ENCODE results near the gene ARMC2. TPM values are rescaled to one million over a fixed set of nuclear protein-coding genes. Genes with fewer than 3 reads are reported as not detected.

The ARMC2 gene
- total and polyA plus RNA-seq, 2 of the 4 experiments (the other 2 are of a cell fraction) = 0.72 to 3.9 TPM

DNA sequence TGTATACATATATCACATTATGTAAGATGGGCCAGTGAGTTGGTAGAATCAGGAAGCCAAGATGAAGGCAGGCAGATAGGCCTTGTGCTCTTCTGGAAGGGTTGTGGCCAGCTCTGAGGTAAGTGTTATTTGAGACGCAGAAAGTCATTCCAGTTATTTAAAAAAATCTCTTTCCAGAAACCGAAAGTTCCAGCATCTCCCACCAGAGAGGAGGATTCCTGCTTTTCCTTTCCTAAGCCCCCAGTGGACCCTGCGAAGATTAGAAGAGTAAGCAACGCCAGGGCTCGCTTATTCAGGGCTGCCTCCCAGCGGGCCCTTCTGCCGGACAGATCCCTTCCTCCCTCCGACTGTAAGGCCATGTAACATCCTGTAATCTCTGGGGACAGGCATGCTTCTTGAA lies 20.4 kb downstream of the ARMC2 start:
- no peak overlapping the region for H3K23ac ChIP-seq (ENCODE audit: low read depth, low read length)
- peaks cover 5% of the 10 kb centered on the region; the same call in 1 of the 2 replicates for H3K9me1 ChIP-seq (ENCODE audit: insufficient read depth, low read length)
- no peak overlapping the region for H3K56ac ChIP-seq (ENCODE audit: extremely low read depth, insufficient read depth, low read length)
- BruUV-seq (replicated peaks) = no TSS peak
- in situ Hi-C loops (cut with MboI; ENCODE audit: low sequenced_read_pairs) = no loop called here
- H3K14ac ChIP-seq (replicated peaks; ENCODE audit: low read depth, low read length) = no peak overlapping the region
- dilution Hi-C loops (cut with HindIII; ENCODE audit: low sequenced_read_pairs, unreplicated experiment) = no loop called here
- H3K9ac ChIP-seq (ENCODE audit: low read depth, low read length) = no peak overlapping the region
- no peak overlapping the region for H3K18ac ChIP-seq (ENCODE audit: low read depth, low read length)
- ATAC-seq (ENCODE audit: low read depth) (no peak), DNase-seq (no peak)
- ChIA-PET CTCF (interaction anchor here (0.5 kb wide), 1 partner anchor 48 kb away, joined by 3 read pairs; no protein-coding TSS in a partner anchor), POLR2A (ENCODE audit: unreplicated experiment) (no interaction called here)
- no peak overlapping the region for H3K4me2 ChIP-seq (ENCODE audit: low read depth, low read length)
- no peaks in the 10 kb centered on the region for H3K27me3 ChIP-seq (ENCODE audit: control insufficient read depth, insufficient read depth, low read length)
- no peaks in the 10 kb centered on the region for H3K9me3 ChIP-seq (ENCODE audit: control insufficient read depth, insufficient read depth, low read length)
- no peak overlapping the region for H2AFZ ChIP-seq (replicated peaks; ENCODE audit: low read length, poor library complexity)
- intact Hi-C loops (cut with micrococcal nuclease) = no loop called here
- TF ChIP-seq, protein P1, sequence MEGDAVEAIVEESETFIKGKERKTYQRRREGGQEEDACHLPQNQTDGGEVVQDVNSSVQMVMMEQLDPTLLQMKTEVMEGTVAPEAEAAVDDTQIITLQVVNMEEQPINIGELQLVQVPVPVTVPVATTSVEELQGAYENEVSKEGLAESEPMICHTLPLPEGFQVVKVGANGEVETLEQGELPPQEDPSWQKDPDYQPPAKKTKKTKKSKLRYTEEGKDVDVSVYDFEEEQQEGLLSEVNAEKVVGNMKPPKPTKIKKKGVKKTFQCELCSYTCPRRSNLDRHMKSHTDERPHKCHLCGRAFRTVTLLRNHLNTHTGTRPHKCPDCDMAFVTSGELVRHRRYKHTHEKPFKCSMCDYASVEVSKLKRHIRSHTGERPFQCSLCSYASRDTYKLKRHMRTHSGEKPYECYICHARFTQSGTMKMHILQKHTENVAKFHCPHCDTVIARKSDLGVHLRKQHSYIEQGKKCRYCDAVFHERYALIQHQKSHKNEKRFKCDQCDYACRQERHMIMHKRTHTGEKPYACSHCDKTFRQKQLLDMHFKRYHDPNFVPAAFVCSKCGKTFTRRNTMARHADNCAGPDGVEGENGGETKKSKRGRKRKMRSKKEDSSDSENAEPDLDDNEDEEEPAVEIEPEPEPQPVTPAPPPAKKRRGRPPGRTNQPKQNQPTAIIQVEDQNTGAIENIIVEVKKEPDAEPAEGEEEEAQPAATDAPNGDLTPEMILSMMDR (conservative IDR thresholded peaks at IDR 0.05; ENCODE audit: low read depth, low read length) = no peak
- TF ChIP-seq BHLHE40 (IDR thresholded peaks at IDR 0.05; ENCODE audit: low read depth, low read length) = no peak
- TF ChIP-seq CEBPB (IDR thresholded peaks at IDR 0.05; ENCODE audit: low read depth, low read length) = no peak
- no peak for TF ChIP-seq RCOR1 (IDR thresholded peaks at IDR 0.05; ENCODE audit: insufficient replicate concordance, low read length)
- H3K36me3 ChIP-seq (ENCODE audit: control insufficient read depth, insufficient read depth, low read length) = no peaks in the 10 kb centered on the region; the same call in 1 of the 2 replicates
- no peak overlapping the region for H2BK5ac ChIP-seq (ENCODE audit: low read depth, low read length, poor library complexity, severe bottlenecking)
- no peak overlapping the region for H2BK20ac ChIP-seq (ENCODE audit: low read depth, low read length)
- no peak overlapping the region for H4K91ac ChIP-seq (ENCODE audit: insufficient read depth, low read depth, low read length)
- H3K4ac ChIP-seq (ENCODE audit: low read depth, low read length) = no peak overlapping the region
- H3K27ac ChIP-seq (ENCODE audit: insufficient read depth, low read length) = no peak overlapping the region
- no peak overlapping the region for H2AK9ac ChIP-seq (replicated peaks; ENCODE audit: low read depth, low read length, poor library complexity)
- H4K5ac ChIP-seq (ENCODE audit: low read depth, low read length) = no peak overlapping the region
- no peak overlapping the region for H4K8ac ChIP-seq (ENCODE audit: low read depth in 2 of 2, low read length in 2 of 2)
- WGBS, 2 experiments (ENCODE audit: extremely low coverage in 2 of 2, insufficient read length in 1 of 2) = 97% methylated on average over 5 of the region's 8 CpGs; no CpG with 5 or more reads in 1 of the 2 experiments
- H3K79me1 ChIP-seq (ENCODE audit: low read depth in 1 of 2, low read length in 2 of 2) = no peaks in the 10 kb centered on the region
- no peak overlapping the region for H2AK5ac ChIP-seq (ENCODE audit: low read depth, low read length)
- no peak overlapping the region for H3K4me3 ChIP-seq (ENCODE audit: insufficient read depth, low read depth, low read length)
- H4K20me1 ChIP-seq (ENCODE audit: insufficient read depth, low read length) = no peaks in the 10 kb centered on the region
- H3K4me1 ChIP-seq (ENCODE audit: control insufficient read depth, insufficient read depth, low read length) = peaks cover 4% of the 10 kb centered on the region; the same call in 1 of the 2 replicates
- no peak overlapping the region for H2BK15ac ChIP-seq (ENCODE audit: low read depth, low read length)
- no peak overlapping the region for H2BK120ac ChIP-seq (ENCODE audit: low read depth, low read length)
